Heart left ventricle (tissue), 13 donors: Measurements from ENCODE around the gene CR1L.

ENCODE experiments used
- CTCF ChIP-seq, 12 donors: fragments of 200-600 bp; sonication (generic) in 4 of 12; IDR thresholded peaks; one replicate each; pipeline versions ENCODE4 v1.5.0 to v1.8.0; 2018 to 2022; ENCODE audit warnings: antibody characterized with exemption in 12 of 12, mild to moderate bottlenecking in 5 of 12
- POLR2A ChIP-seq, 2 donors: fragments of 450-650 bp; IDR thresholded peaks; one replicate each; pipeline ENCODE4 v1.6.1; 2017; ENCODE audit warnings: antibody characterized with exemption in 2 of 2, mild to moderate bottlenecking in 2 of 2, moderate library complexity in 2 of 2
- donor health status: ischemic (EF 13 %, LVEDD 7.1; RV severe dilation, severe dysfunction).
- donor health status: DM: no; HTN: yes; CAD: no.
- donor health status: DM: no; HTN: no; CAD: no.
- donor health status: ischemic (EF 25% LVEDD 6.9; RV normal size, moderate dysfunction).
- donor health status: ischemic (EF 25% LVEDD 5.7; RV mildly dilated, moderate dysfunction).
- donor health status: ischemic (EF 35%, LVEDD 5.7; RV mildly dilated, moderate dysfunction).
- donor health status: nonischemic (EF 11% LVEDD 7.7; RV severe dilation, severe dysfunction).
- donor health status: DM: yes; HTN: yes; CAD: no.
- donor health status: PGD.
- donor health status: ischemic (EF 29% LVEDD 5.4; RV normal size, mild dysfunction).
- donor health status: nonischemic (EF 23%, LVEDD 6.1; RV moderate dilation, normal function).

GRCh38 chr1:207631137-207631536 lies 13.8 kb upstream of the CR1L start:
- TF ChIP-seq CTCF (IDR thresholded peaks at IDR 0.05) = no peak
- TF ChIP-seq POLR2A (IDR thresholded peaks at IDR 0.05) = no peak
